Fibroblast of lung (primary cell): ENCODE measurements around the gene EPAS1.

Experiments
- CTCF ChIP-seq, 2 donors: IDR thresholded peaks in 1 of 2; conservative IDR thresholded peaks in 1 of 2; 1 replicate in 1 of 2; 2 replicates in 1 of 2; pipeline ENCODE4 v1.5.1; 2011 to 2012; ENCODE audit warnings: low read length in 2 of 2, control low read depth in 1 of 2, inconsistent platforms in 1 of 2, low read depth in 1 of 2, mild to moderate bottlenecking in 1 of 2
- EZH2 ChIP-seq: IDR thresholded peaks from 2 replicates; pipeline ENCODE4 v1.5.1; 2012; ENCODE audit warnings: low read length, control low read depth, mild to moderate bottlenecking; ENCODE audit errors: missing control alignments

- TF ChIP-seq CTCF (conservative IDR thresholded peaks at IDR 0.05 in 1 of 2, IDR thresholded peaks at IDR 0.05 in 1 of 2; ENCODE audit: low read depth in 1 of 2, low read length in 2 of 2) (no peak), EZH2 (no peak)
Observed at GRCh38 chr2:46361920-46362666, 64.9 kb downstream of the EPAS1 start.
